Right lobe of liver (tissue), 6 donors: ENCODE data around the gene HEATR1. TPM values are rescaled to one million over a fixed set of nuclear protein-coding genes. Genes with fewer than 3 reads are reported as not detected.

Source experiments
- ATAC-seq, 4 donors: fragments of 200-7000 bp; cut with Tn5 transposase; one replicate each; pipeline ENCODE4 v1.9.1; 2020; ENCODE audit warnings: mild to moderate bottlenecking in 4 of 4, moderate library complexity in 4 of 4
- DNase-seq, 3 donors: peaks; one replicate each; pipeline ENCODE4 v3.0.0-alpha.2; 2020
- H3K27ac ChIP-seq, 3 donors: fragments of 200-600 bp; one replicate each; pipeline ENCODE4 v1.8.0; 2022
- H3K27me3 ChIP-seq, 2 donors: fragments of 200-600 bp; one replicate each; pipeline ENCODE4 v1.8.0; 2022
- H3K36me3 ChIP-seq, 4 donors: fragments of 200-600 bp; sonication (generic) in 1 of 4; one replicate each; pipeline versions ENCODE4 v1.5.1 to v1.8.0; 2017 to 2022; ENCODE audit warnings: control low read depth in 1 of 4
- H3K4me1 ChIP-seq, 4 donors: fragments of 200-600 bp; sonication (generic) in 1 of 4; one replicate each; pipeline versions ENCODE4 v1.5.1 to v1.8.0; 2017 to 2022; ENCODE audit warnings: control low read depth in 1 of 4
- H3K4me3 ChIP-seq, 3 donors: fragments of 200-600 bp; one replicate each; pipeline ENCODE4 v1.8.0; 2022
- H3K9me3 ChIP-seq, 4 donors: fragments of 200-600 bp; sonication (generic) in 1 of 4; one replicate each; pipeline versions ENCODE4 v1.5.1 to v1.8.0; 2017 to 2022; ENCODE audit warnings: control low read depth in 1 of 4
- POLR2A ChIP-seq: fragments of 450-650 bp; IDR thresholded peaks from one replicate; pipeline ENCODE4 v1.6.1; 2017; ENCODE audit warnings: antibody characterized with exemption, mild to moderate bottlenecking
- WGBS: methylation state at CpG from one replicate; pipeline ENCODE4 v1.1.6; 2018; ENCODE audit warnings: low coverage, low lambda C conversion rate; ENCODE audit not compliant: insufficient coverage; ENCODE audit errors: missing lambda C conversion rate; 5-methylcytosine and 5-hydroxymethylcytosine counted together
- intact Hi-C, 2 donors: fragments of 100-400 bp; cut with DNase I; formaldehyde crosslinking; loops; one replicate each; pipeline versions ENCODE4 v1.11.2 to v1.14.1; 2022
- total RNA-seq, 6 experiments: library from RNA; depleted of rRNA in 2 of 6; stranded (reverse); fragments of >200 nt in 2 of 6; fragmentation: NEBNext Ultra II Directional in 3 of 6; extraction: Animal tissue kit (Norgen Biotek cat#: 25700) in 3 of 6; gene quantifications; one replicate each; pipeline versions ENCODE4 v1.1.0 to v1.2.4, GENCODE V29; 2016 to 2023
- TF ChIP-seq, protein P1 (sequence below), 4 donors: fragments of 200-600 bp in 3 of 4; fragments of 450-650 bp in 1 of 4; IDR thresholded peaks; one replicate each; pipeline versions ENCODE4 v1.5.1 to v1.8.0; 2016 to 2022; ENCODE audit warnings: antibody characterized with exemption in 4 of 4, mild to moderate bottlenecking in 2 of 4
- donor health status: DM: no; HTN: yes; CAD: no.
- donor health status: DM: no; HTN: no; CAD: no.
- donor health status: DM: no; HTN: no; CAD: no.
- donor health status: DM: no; HTN: yes; CAD: no.
- donor health status: DM: no; HTN: yes; CAD: no.

HEATR1 gene
- total RNA-seq, 6 experiments from 2014 or later, result 7.0 to 14.1 (median 12.4) TPM

DNA sequence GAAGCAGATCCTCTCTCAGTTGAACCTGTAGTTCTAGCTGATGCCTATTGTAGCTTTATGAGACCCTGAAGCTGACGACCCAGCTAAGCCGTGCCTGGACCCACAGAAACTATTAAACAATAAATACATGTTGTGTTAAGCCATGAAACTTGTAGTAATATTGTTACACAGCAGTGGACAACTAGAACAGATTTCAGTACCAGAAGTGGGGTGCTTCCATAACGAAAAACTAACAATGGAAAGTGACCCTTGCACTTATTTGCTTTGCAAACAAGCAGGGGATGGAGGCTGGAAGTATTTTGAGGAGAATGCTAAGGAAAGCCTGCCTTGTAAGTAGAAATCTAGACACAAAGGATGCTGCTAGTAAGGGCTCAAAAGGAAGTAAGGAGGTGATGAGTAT, 18.1 kb upstream of the HEATR1 start:
- H3K27ac ChIP-seq, result no peak overlapping the region
- intact Hi-C loops, result no loop called here
- no peaks in the 10 kb centered on the region for H3K4me1 ChIP-seq
- TF ChIP-seq POLR2A, result no peak
- TF ChIP-seq, protein P1, sequence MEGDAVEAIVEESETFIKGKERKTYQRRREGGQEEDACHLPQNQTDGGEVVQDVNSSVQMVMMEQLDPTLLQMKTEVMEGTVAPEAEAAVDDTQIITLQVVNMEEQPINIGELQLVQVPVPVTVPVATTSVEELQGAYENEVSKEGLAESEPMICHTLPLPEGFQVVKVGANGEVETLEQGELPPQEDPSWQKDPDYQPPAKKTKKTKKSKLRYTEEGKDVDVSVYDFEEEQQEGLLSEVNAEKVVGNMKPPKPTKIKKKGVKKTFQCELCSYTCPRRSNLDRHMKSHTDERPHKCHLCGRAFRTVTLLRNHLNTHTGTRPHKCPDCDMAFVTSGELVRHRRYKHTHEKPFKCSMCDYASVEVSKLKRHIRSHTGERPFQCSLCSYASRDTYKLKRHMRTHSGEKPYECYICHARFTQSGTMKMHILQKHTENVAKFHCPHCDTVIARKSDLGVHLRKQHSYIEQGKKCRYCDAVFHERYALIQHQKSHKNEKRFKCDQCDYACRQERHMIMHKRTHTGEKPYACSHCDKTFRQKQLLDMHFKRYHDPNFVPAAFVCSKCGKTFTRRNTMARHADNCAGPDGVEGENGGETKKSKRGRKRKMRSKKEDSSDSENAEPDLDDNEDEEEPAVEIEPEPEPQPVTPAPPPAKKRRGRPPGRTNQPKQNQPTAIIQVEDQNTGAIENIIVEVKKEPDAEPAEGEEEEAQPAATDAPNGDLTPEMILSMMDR (IDR thresholded peaks at IDR 0.05), result no peak
- no peaks in the 10 kb centered on the region for H3K27me3 ChIP-seq
- no peak for ATAC-seq
- no peak overlapping the region for H3K4me3 ChIP-seq
- H3K36me3 ChIP-seq, result no peaks in the 10 kb centered on the region
- 27% methylated on average over 3 of the region's 3 CpGs for WGBS
- H3K9me3 ChIP-seq, result no peaks in the 10 kb centered on the region
- DNase-seq, result no peak

DNA sequence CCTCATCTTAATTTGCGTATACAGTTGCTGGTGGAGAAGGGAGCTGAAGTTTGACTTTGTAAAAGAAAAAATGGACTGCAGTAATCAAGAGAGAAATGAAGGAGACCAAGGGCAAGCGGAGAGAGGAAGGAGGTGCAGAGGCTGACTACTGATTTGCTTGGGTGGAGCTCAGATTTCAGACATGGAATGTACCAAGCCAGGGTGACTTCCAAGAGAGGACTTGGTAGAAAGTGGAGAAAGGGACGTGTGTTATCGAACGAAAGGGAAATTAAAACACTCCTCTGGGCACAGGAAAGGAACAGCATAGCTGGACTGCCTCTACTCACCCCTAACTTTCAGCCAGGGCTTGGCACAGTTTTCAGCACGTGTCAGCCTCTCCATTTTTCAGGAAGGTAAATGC, 15.1 kb upstream of the HEATR1 start:
- no peak overlapping the region for H3K4me3 ChIP-seq
- H3K27ac ChIP-seq, result no peak overlapping the region
- TF ChIP-seq POLR2A, result no peak
- TF ChIP-seq, protein P1 (IDR thresholded peaks at IDR 0.05), result no peak
- intact Hi-C loops, result no loop called here
- H3K4me1 ChIP-seq, result no peaks in the 10 kb centered on the region
- H3K36me3 ChIP-seq, result no peaks in the 10 kb centered on the region
- 54% methylated on average over 6 of the region's 6 CpGs for WGBS
- DNase-seq (no peak), ATAC-seq (no peak)
- H3K27me3 ChIP-seq, result no peaks in the 10 kb centered on the region
- H3K9me3 ChIP-seq, result no peaks in the 10 kb centered on the region

DNA sequence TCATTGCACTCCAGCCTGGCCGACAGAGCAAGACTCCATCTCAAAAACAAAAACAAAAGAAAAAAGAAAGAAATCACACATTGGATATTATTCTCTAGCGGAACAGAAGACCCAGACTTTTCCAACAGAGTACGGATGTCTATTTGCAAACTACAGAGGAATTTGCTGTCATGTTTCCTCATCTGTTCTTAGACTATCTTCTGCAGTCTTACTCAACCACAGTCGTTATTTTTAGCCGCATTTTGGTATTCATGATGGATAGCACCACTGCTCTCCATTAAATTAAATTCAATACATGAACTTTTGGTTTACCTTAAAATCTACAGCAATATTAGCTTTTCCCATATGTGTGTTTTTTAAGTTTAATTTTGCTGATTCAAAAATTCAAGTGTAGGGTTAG, 14.2 kb upstream of the HEATR1 start:
- no peaks in the 10 kb centered on the region for H3K4me1 ChIP-seq
- no peaks in the 10 kb centered on the region for H3K9me3 ChIP-seq
- intact Hi-C loops, result no loop called here
- no peaks in the 10 kb centered on the region for H3K36me3 ChIP-seq
- TF ChIP-seq POLR2A, result no peak
- TF ChIP-seq, protein P1 (IDR thresholded peaks at IDR 0.05), result no peak
- H3K27ac ChIP-seq, result no peak overlapping the region
- DNase-seq (no peak), ATAC-seq (no peak)
- no peak overlapping the region for H3K4me3 ChIP-seq
- 61% methylated on average over 5 of the region's 5 CpGs for WGBS
- H3K27me3 ChIP-seq, result no peaks in the 10 kb centered on the region

DNA sequence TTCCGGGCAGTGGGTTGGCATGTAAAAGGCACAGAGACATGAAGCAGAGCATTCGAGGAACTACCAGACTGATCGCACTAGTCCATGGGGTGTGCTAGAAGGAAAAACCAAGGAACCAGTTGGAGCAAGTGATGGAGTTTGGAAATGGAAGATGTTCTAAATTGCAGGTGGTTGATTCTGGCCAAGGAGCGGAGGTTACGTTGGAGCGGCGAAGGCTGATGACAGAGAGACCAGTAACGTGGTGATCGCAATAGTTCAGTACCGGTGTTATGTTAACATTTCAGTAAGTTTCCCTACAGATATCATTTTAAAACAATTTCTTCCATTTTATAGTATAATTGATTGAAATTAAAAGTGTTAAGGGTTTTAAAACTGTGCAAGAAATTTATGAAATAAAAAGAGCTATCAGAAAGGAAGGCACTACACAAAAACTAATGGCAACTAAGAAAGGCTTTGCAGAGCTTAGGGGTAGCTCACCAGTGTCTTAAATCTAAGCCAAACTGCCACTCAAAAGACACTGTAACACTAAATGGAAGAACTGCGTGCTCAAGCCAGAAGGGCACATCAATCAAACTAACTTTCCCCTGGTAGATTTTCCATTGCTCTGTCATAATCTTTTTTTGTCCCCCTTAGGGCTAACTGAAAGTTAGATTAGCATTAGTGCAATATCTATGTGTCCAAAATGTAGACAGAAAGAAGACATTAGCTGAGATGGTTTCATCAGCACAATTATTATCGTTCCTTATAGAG, 11.3 kb upstream of the HEATR1 start:
- H3K36me3 ChIP-seq, result no peaks in the 10 kb centered on the region
- ATAC-seq (no peak), DNase-seq (no peak)
- intact Hi-C loops, result no loop called here
- no peaks in the 10 kb centered on the region for H3K4me1 ChIP-seq
- no peak for TF ChIP-seq POLR2A
- TF ChIP-seq, protein P1 (IDR thresholded peaks at IDR 0.05), result no peak
- no peak overlapping the region for H3K27ac ChIP-seq
- H3K4me3 ChIP-seq, result no peak overlapping the region
- no peaks in the 10 kb centered on the region for H3K9me3 ChIP-seq
- H3K27me3 ChIP-seq, result no peaks in the 10 kb centered on the region
- 76% methylated on average over 12 of the region's 12 CpGs for WGBS
